ENCODE results near the gene ODC1. TPM values are rescaled to one million over a fixed set of nuclear protein-coding genes. Genes with fewer than 3 reads are reported as not detected.
A peak's percentile ranks its signal among the peaks of the same experiment; 100 is the strongest.
"Not testable (repeated sequence)": the region's sequence is repeated elsewhere in the genome, so short reads cannot be mapped to it uniquely, and the experiment has no call there.

ODC1 gene
- total RNA-seq, 1 donor: 129 TPM

GRCh38 chr2:10493075-10493633 is 45.0 kb upstream of the ODC1 start:
- no peak for TF ChIP-seq CTCF (IDR thresholded peaks at IDR 0.05; ENCODE audit: insufficient read depth, low read length)
- no peak overlapping the region for H3K4me3 ChIP-seq (ENCODE audit: low read depth, low read length)
- DNase-seq (ENCODE audit: low read depth): no peak

- no peak for TF ChIP-seq CTCF (IDR thresholded peaks at IDR 0.05; ENCODE audit: insufficient read depth, low read length)
- no peak overlapping the region for H3K4me3 ChIP-seq (ENCODE audit: low read depth, low read length)
- DNase-seq (ENCODE audit: low read depth): no peak
Measured at GRCh38 chr2:10490806-10491291, 42.7 kb upstream of the ODC1 start.

GRCh38 chr2:10489842-10490555 is 41.9 kb upstream of the ODC1 start:
- H3K4me3 ChIP-seq (ENCODE audit: low read depth, low read length): no peak overlapping the region
- peak; percentile 33 for DNase-seq (ENCODE audit: low read depth)
- no peak for TF ChIP-seq CTCF (IDR thresholded peaks at IDR 0.05; ENCODE audit: insufficient read depth, low read length)

- not testable (repeated sequence) for H3K4me3 ChIP-seq (ENCODE audit: low read depth, low read length); DNase-seq (ENCODE audit: low read depth)
Measured at GRCh38 chr2:10488142-10488541, 40.0 kb upstream of the ODC1 start.

GRCh38 chr2:10487741-10488104 is 39.6 kb upstream of the ODC1 start:
- not testable (repeated sequence) for H3K4me3 ChIP-seq (ENCODE audit: low read depth, low read length); DNase-seq (ENCODE audit: low read depth)

GRCh38 chr2:10487081-10487740 is 39.1 kb upstream of the ODC1 start:
- TF ChIP-seq CTCF (IDR thresholded peaks at IDR 0.05; ENCODE audit: insufficient read depth, low read length): no peak
- DNase-seq (ENCODE audit: low read depth): peak; percentile 6
- H3K4me3 ChIP-seq (ENCODE audit: low read depth, low read length): no peak overlapping the region

GRCh38 chr2:10486601-10487079 is 38.5 kb upstream of the ODC1 start:
- TF ChIP-seq CTCF (IDR thresholded peaks at IDR 0.05; ENCODE audit: insufficient read depth, low read length): no peak
- DNase-seq (ENCODE audit: low read depth): no peak

More at GRCh38 chr2:10486601-10487079, 38.5 kb upstream of the ODC1 start:
- no peak overlapping the region for H3K4me3 ChIP-seq (ENCODE audit: low read depth, low read length)

Data from fibroblast of the aortic adventitia (primary cell).